Fibroblast of lung (primary cell): ENCODE measurements around the gene ADORA1. TPM values are rescaled to one million over a fixed set of nuclear protein-coding genes. Genes with fewer than 3 reads are reported as not detected.

Experiments used
- DNase-seq, 2 donors: peaks; one replicate each; pipeline versions ENCODE4 v3.0.0 to v3.0.0-alpha.2; 2010; ENCODE audit warnings: low read depth in 2 of 2
- H2AFZ ChIP-seq: 2 replicates; pipeline ENCODE4 v1.5.1; 2012; ENCODE audit warnings: low read length, control low read depth, inconsistent platforms
- H3K27ac ChIP-seq: 2 replicates; pipeline ENCODE4 v1.5.1; 2011; ENCODE audit warnings: low read length, control low read depth; ENCODE audit not compliant: insufficient read depth
- H3K27me3 ChIP-seq: 2 replicates; pipeline ENCODE4 v1.5.1; 2011; ENCODE audit warnings: mild to moderate bottlenecking, low read length; ENCODE audit not compliant: control insufficient read depth, insufficient read depth
- H3K36me3 ChIP-seq: 2 replicates; pipeline ENCODE4 v1.5.1; 2011; ENCODE audit warnings: low read length; ENCODE audit not compliant: control insufficient read depth, insufficient read depth
- H3K4me1 ChIP-seq: 2 replicates; pipeline ENCODE4 v1.5.1; 2011; ENCODE audit warnings: low read length; ENCODE audit not compliant: control insufficient read depth, insufficient read depth; ENCODE audit errors: extremely low read depth
- H3K4me2 ChIP-seq: 2 replicates; pipeline ENCODE4 v1.5.1; 2011; ENCODE audit warnings: low read length, control low read depth; ENCODE audit not compliant: insufficient read depth; ENCODE audit errors: extremely low read depth
- H3K4me3 ChIP-seq, 4 experiments: fragments of 200-600 bp in 1 of 4; sonication (generic) in 1 of 4; replicated peaks in 1 of 4; 2 replicates each; pipeline ENCODE4 v1.5.1; 2011 to 2016; ENCODE audit warnings: low read length in 4 of 4, low read depth in 3 of 4, mild to moderate bottlenecking in 3 of 4, control low read depth in 2 of 4, inconsistent platforms in 1 of 4, mixed read lengths in 1 of 4; ENCODE audit not compliant: insufficient read depth in 1 of 4; ENCODE audit errors: control extremely low read depth in 1 of 4
- H3K79me2 ChIP-seq: 2 replicates; pipeline ENCODE4 v1.5.1; 2012; ENCODE audit warnings: mild to moderate bottlenecking, low read length, inconsistent platforms; ENCODE audit not compliant: control insufficient read depth, insufficient read depth
- H3K9ac ChIP-seq: 2 replicates; pipeline ENCODE4 v1.5.1; 2011; ENCODE audit warnings: mild to moderate bottlenecking, low read length, control low read depth; ENCODE audit not compliant: insufficient read depth
- H3K9me3 ChIP-seq: 2 replicates; pipeline ENCODE4 v1.5.1; 2012; ENCODE audit warnings: low read depth, low read length; ENCODE audit not compliant: control insufficient read depth, insufficient read depth
- H4K20me1 ChIP-seq: 2 replicates; pipeline ENCODE4 v1.5.1; 2011; ENCODE audit warnings: low read length; ENCODE audit not compliant: control insufficient read depth, insufficient read depth; ENCODE audit errors: extremely low read depth
- CTCF ChIP-seq, 2 donors: IDR thresholded peaks in 1 of 2; conservative IDR thresholded peaks in 1 of 2; 1 replicate in 1 of 2; 2 replicates in 1 of 2; pipeline ENCODE4 v1.5.1; 2011 to 2012; ENCODE audit warnings: low read length in 2 of 2, control low read depth in 1 of 2, inconsistent platforms in 1 of 2, low read depth in 1 of 2, mild to moderate bottlenecking in 1 of 2
- EZH2 ChIP-seq: IDR thresholded peaks from 2 replicates; pipeline ENCODE4 v1.5.1; 2012; ENCODE audit warnings: low read length, control low read depth, mild to moderate bottlenecking; ENCODE audit errors: missing control alignments
- polyA plus RNA-seq, 2 donors: library from polyadenylated mRNA; depleted of rRNA in 1 of 2; stranded (reverse) in 1 of 2; unstranded in 1 of 2; fragments of >200 nt; gene quantifications; 2 replicates each; pipeline ENCODE4 v1.2.1, GENCODE V29; 2011 to 2012; ENCODE audit warnings: missing spikeins in 1 of 2
- total RNA-seq: library from RNA; depleted of rRNA; stranded (reverse); fragments of >200 nt; gene quantifications from 2 replicates; pipeline ENCODE4 v1.2.1, GENCODE V29; 2014

Gene ADORA1
- total and polyA plus RNA-seq, 2 donors (not counting 1 experiment from before 2014, with no cell fraction given), result 1.5 to 6.1 TPM

GRCh38 chr1:203171341-203172183, 44.0 kb downstream of the ADORA1 start:
- H3K9ac ChIP-seq, result no peak overlapping the region
- H3K27ac ChIP-seq, result no peak overlapping the region
- H3K27me3 ChIP-seq, result no peaks in the 10 kb centered on the region
- no peak for TF ChIP-seq EZH2
- TF ChIP-seq CTCF (conservative IDR thresholded peaks at IDR 0.05 in 1 of 2, IDR thresholded peaks at IDR 0.05 in 1 of 2; ENCODE audit: low read depth in 1 of 2, low read length in 2 of 2), result no peak
- H3K9me3 ChIP-seq, result no peaks in the 10 kb centered on the region
- H3K79me2 ChIP-seq, result no peaks in the 10 kb centered on the region
- H2AFZ ChIP-seq, result no peak overlapping the region
- DNase-seq, result no peak
- H3K36me3 ChIP-seq, result no peaks in the 10 kb centered on the region
- no peak overlapping the region for H3K4me2 ChIP-seq
- peaks cover 10% of the 10 kb centered on the region for H3K4me1 ChIP-seq
- H3K4me3 ChIP-seq, result no peak overlapping the region
- H4K20me1 ChIP-seq, result no peaks in the 10 kb centered on the region

GRCh38 chr1:203172184-203173010, 44.9 kb downstream of the ADORA1 start:
- Histone ChIP-seq H3K9ac (no peak overlapping the region), H3K4me1 (peaks cover 17% of the 10 kb centered on the region), H3K79me2 (no peaks in the 10 kb centered on the region), H2AFZ (no peak overlapping the region), H3K4me2 (no peak overlapping the region), H3K4me3 (no peak overlapping the region), H3K36me3 (no peaks in the 10 kb centered on the region), H3K9me3 (no peaks in the 10 kb centered on the region), H4K20me1 (no peaks in the 10 kb centered on the region), H3K27ac (no peak overlapping the region), H3K27me3 (no peaks in the 10 kb centered on the region)
- DNase-seq, result peak; percentile 28 to 30
- no peak for TF ChIP-seq EZH2
- TF ChIP-seq CTCF (conservative IDR thresholded peaks at IDR 0.05 in 1 of 2, IDR thresholded peaks at IDR 0.05 in 1 of 2; ENCODE audit: low read depth in 1 of 2, low read length in 2 of 2), result peak; percentile 57 to 77

GRCh38 chr1:203173011-203173555, 45.6 kb downstream of the ADORA1 start:
- H3K9me3 ChIP-seq, result no peaks in the 10 kb centered on the region
- no peak overlapping the region for H3K4me3 ChIP-seq
- H3K36me3 ChIP-seq, result no peaks in the 10 kb centered on the region
- H3K27ac ChIP-seq, result no peak overlapping the region
- TF ChIP-seq CTCF (conservative IDR thresholded peaks at IDR 0.05 in 1 of 2, IDR thresholded peaks at IDR 0.05 in 1 of 2; ENCODE audit: low read depth in 1 of 2, low read length in 2 of 2) (no peak), EZH2 (no peak)
- H3K27me3 ChIP-seq, result no peaks in the 10 kb centered on the region
- H4K20me1 ChIP-seq, result no peaks in the 10 kb centered on the region
- no peak overlapping the region for H3K4me2 ChIP-seq
- no peak overlapping the region for H3K9ac ChIP-seq
- H3K79me2 ChIP-seq, result no peaks in the 10 kb centered on the region
- H2AFZ ChIP-seq, result no peak overlapping the region
- H3K4me1 ChIP-seq, result peaks cover 21% of the 10 kb centered on the region
- no peak for DNase-seq
